Neural progenitor cell (in vitro differentiated cells): ENCODE results near the gene OGFOD1.

Source experiments
- CTCF ChIP-seq: fragments of 200-600 bp; sonication (generic); IDR thresholded peaks from 2 replicates; pipeline ENCODE4 v1.5.1; 2017; ENCODE audit warnings: antibody characterized with exemption, mild to moderate bottlenecking
- EZH2 ChIP-seq: fragments of 200-600 bp; sonication (generic); IDR thresholded peaks from 2 replicates; pipeline ENCODE4 v1.6.1; 2017; ENCODE audit warnings: antibody characterized with exemption, mild to moderate bottlenecking, moderate library complexity
- EZH2phosphoT487 ChIP-seq: fragments of 200-600 bp; sonication (generic); IDR thresholded peaks from 2 replicates; pipeline ENCODE4 v1.6.1; 2017; ENCODE audit warnings: antibody characterized with exemption

GRCh38 chr16:56488035-56488434 lies 36.7 kb downstream of the OGFOD1 start:
- TF ChIP-seq CTCF (no peak), EZH2 (no peak), EZH2phosphoT487 (no peak)
